Fibroblast of pulmonary artery (primary cell): ENCODE measurements around the gene DOCK10.

Source experiments
- DNase-seq: peaks from one replicate; pipeline ENCODE4 v3.0.0-alpha.2; 2010; ENCODE audit warnings: low read depth
- H3K4me3 ChIP-seq: replicated peaks from 2 replicates; pipeline ENCODE4 v1.5.1; 2011; ENCODE audit warnings: low read depth, mild to moderate bottlenecking, control low read depth, low read length, moderate library complexity
- TF ChIP-seq, protein P1 (sequence below): IDR thresholded peaks from 2 replicates; pipeline ENCODE4 v1.5.1; 2011; ENCODE audit warnings: mild to moderate bottlenecking, control low read depth, low read length, inconsistent platforms; ENCODE audit errors: missing control alignments

The DOCK10 gene

DNA sequence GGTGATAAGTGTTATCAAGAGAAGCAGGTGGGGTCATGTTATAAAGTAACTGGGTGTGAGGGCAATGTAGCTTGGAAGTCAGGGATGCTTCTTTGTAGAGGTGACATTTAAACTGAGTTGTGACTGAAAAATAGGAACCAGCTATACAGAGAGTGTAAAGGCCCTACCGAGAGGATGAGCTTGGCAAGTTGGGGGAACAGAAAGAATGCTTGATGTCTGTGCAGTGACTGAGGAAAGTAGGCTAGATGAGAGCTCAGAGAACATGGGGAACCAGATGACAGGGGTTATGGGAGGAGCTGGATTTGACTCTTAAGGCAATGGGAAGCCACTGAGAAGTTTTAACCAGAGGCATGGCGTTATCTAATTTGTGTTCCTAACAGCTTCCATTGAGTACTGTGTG, 115.3 kb downstream of the DOCK10 start:
- no peak overlapping the region for H3K4me3 ChIP-seq
- TF ChIP-seq, protein P1, sequence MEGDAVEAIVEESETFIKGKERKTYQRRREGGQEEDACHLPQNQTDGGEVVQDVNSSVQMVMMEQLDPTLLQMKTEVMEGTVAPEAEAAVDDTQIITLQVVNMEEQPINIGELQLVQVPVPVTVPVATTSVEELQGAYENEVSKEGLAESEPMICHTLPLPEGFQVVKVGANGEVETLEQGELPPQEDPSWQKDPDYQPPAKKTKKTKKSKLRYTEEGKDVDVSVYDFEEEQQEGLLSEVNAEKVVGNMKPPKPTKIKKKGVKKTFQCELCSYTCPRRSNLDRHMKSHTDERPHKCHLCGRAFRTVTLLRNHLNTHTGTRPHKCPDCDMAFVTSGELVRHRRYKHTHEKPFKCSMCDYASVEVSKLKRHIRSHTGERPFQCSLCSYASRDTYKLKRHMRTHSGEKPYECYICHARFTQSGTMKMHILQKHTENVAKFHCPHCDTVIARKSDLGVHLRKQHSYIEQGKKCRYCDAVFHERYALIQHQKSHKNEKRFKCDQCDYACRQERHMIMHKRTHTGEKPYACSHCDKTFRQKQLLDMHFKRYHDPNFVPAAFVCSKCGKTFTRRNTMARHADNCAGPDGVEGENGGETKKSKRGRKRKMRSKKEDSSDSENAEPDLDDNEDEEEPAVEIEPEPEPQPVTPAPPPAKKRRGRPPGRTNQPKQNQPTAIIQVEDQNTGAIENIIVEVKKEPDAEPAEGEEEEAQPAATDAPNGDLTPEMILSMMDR = no peak
- no peak for DNase-seq

- peak; percentile 14 for DNase-seq
- H3K4me3 ChIP-seq = no peak overlapping the region
- TF ChIP-seq, protein P1 = no peak
Observed at GRCh38 chr2:224925810-224926100, 116.5 kb downstream of the DOCK10 start.

- TF ChIP-seq, protein P1 = no peak
Observed at GRCh38 chr2:224925061-224925809, 117.0 kb downstream of the DOCK10 start.

GRCh38 chr2:224924631-224925030, 117.6 kb downstream of the DOCK10 start:
- no peak for DNase-seq
- no peak overlapping the region for H3K4me3 ChIP-seq
- TF ChIP-seq, protein P1 = no peak

More at GRCh38 chr2:224925061-224925809, 117.0 kb downstream of the DOCK10 start:
- no peak for DNase-seq
- no peak overlapping the region for H3K4me3 ChIP-seq

DNA sequence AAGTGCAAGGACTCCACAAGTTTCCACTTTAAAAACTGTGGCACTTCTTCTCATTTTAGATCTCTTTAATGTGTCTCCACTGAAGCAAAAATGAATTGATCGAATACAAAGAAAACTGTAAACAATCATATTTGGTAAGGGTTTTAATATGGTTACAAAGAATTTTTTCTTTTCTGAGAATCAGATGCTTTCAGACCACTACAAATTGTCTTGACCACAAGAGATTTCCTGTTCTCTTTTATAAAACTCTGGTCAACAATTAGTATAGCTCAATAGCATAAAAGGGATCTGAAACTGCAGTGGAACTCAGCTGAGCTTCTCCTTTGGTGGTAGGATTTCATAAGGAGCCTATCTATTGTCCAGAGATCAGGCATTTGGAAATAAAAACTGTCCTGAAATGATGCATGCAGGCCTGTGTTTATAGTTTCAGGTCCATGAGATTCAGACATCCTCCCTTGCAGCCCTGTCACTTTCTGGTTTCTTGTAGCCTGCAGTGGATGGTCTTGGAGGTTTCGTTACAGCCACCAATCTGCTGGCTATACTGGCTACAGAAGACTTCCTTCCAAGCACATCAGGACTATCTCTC, 120.0 kb downstream of the DOCK10 start:
- H3K4me3 ChIP-seq = no peak overlapping the region
- DNase-seq = no peak
- TF ChIP-seq, protein P1 = no peak

- H3K4me3 ChIP-seq = no peak overlapping the region
- TF ChIP-seq, protein P1 = no peak
- DNase-seq = no peak
Observed at GRCh38 chr2:224919472-224920110, 122.7 kb downstream of the DOCK10 start.
